PC-9 (cell line): ENCODE measurements around the gene FGB. TPM values are rescaled to one million over a fixed set of nuclear protein-coding genes. Genes with fewer than 3 reads are reported as not detected.

Source experiments
- BruUV-seq: library from RNA; stranded (reverse); fragments of 400-500 nt; replicated peaks from 2 replicates; lab custom pipeline; 2021; lab: Mats Ljungman, UMichigan
- CTCF ChIA-PET: fragments of 300-600 bp; sonication (Branson Sonifier 250); formaldehyde crosslinking; loops from one replicate; lab custom pipeline; 2022; ENCODE audit warnings: antibody characterized with exemption; lab: Charles Lee
- POLR2A ChIA-PET: fragments of 300-600 bp; sonication (Branson Sonifier 250); formaldehyde crosslinking; loops from one replicate; lab custom pipeline; 2022; ENCODE audit warnings: antibody characterized with exemption; ENCODE audit not compliant: unreplicated experiment; lab: Charles Lee
- DNase-seq, 2 experiments: peaks; one replicate each; pipeline versions ENCODE4 v3.0.0 to v3.0.0-alpha.2; 2015 to 2022; ENCODE audit warnings: mixed read lengths in 1 of 2
- H2AFZ ChIP-seq: fragments of 200-600 bp; sonication (generic); 2 replicates; pipeline ENCODE4 v1.8.1; 2017; ENCODE audit warnings: antibody characterized with exemption
- H3F3A ChIP-seq: fragments of 200-600 bp; sonication (generic); 2 replicates; pipeline ENCODE4 v1.8.1; 2017; ENCODE audit warnings: antibody characterized with exemption, mild to moderate bottlenecking, low read depth; ENCODE audit not compliant: insufficient read depth
- H3K27ac ChIP-seq: fragments of 200-600 bp; sonication (generic); 2 replicates; pipeline ENCODE4 v1.6.1; 2016; ENCODE audit warnings: mixed run types
- H3K27me3 ChIP-seq: fragments of 200-600 bp; sonication (generic); 2 replicates; pipeline ENCODE4 v1.6.1; 2016; ENCODE audit warnings: low read depth, mixed run types; ENCODE audit not compliant: insufficient read depth
- H3K36me3 ChIP-seq: fragments of 200-600 bp; sonication (generic); 2 replicates; pipeline ENCODE4 v1.6.1; 2016; ENCODE audit warnings: low read depth, mixed run types
- H3K4me1 ChIP-seq: fragments of 200-600 bp; sonication (generic); replicated peaks from 2 replicates; pipeline ENCODE4 v1.6.1; 2016; ENCODE audit warnings: mixed run types; ENCODE audit not compliant: insufficient read depth
- H3K4me2 ChIP-seq: fragments of 200-600 bp; sonication (generic); 2 replicates; pipeline ENCODE4 v1.6.1; 2017; ENCODE audit warnings: mixed run types
- H3K4me3 ChIP-seq: fragments of 200-600 bp; sonication (generic); 2 replicates; pipeline ENCODE4 v1.6.1; 2016; ENCODE audit warnings: mixed run types
- H3K79me2 ChIP-seq: fragments of 200-600 bp; sonication (generic); 2 replicates; pipeline ENCODE4 v1.6.1; 2017; ENCODE audit warnings: low read depth, mixed run types
- H3K9me2 ChIP-seq: fragments of 200-600 bp; sonication (generic); 2 replicates; pipeline ENCODE4 v1.8.1; 2017; ENCODE audit warnings: mild to moderate bottlenecking; ENCODE audit not compliant: insufficient read depth
- H3K9me3 ChIP-seq: fragments of 200-600 bp; sonication (generic); 2 replicates; pipeline ENCODE4 v1.8.1; 2016; ENCODE audit warnings: low read depth; ENCODE audit not compliant: insufficient read depth
- H4K20me1 ChIP-seq: fragments of 200-600 bp; sonication (generic); 2 replicates; pipeline ENCODE4 v1.8.1; 2017; ENCODE audit not compliant: insufficient read depth
- CTCF ChIP-seq: fragments of 200-600 bp; sonication (generic); conservative IDR thresholded peaks from 2 replicates; pipeline ENCODE4 v1.6.1; 2017; ENCODE audit warnings: mixed run types, antibody characterized with exemption, mild to moderate bottlenecking, moderate library complexity
- EZH2 ChIP-seq: fragments of 200-600 bp; sonication (generic); IDR thresholded peaks from 2 replicates; pipeline ENCODE4 v1.8.0; 2017; ENCODE audit warnings: antibody characterized with exemption, low read depth
- intact Hi-C: fragments of 100-400 bp; cut with micrococcal nuclease; formaldehyde crosslinking; loops from one replicate; pipeline ENCODE4 v1.10.0; 2022; ENCODE audit not compliant: unreplicated experiment
- total RNA-seq: library from RNA; stranded (reverse); gene quantifications from 2 replicates; pipeline ENCODE4 v1.2.3, GENCODE V29; 2021

The FGB gene
- total RNA-seq, 1 experiment from 2014 or later = not detected

GRCh38 chr4:154583677-154584076, 20.9 kb downstream of the FGB start:
- no peaks in the 10 kb centered on the region for H3K36me3 ChIP-seq
- H3F3A ChIP-seq = no peaks in the 10 kb centered on the region
- TF ChIP-seq CTCF (no peak), EZH2 (no peak)
- no peaks in the 10 kb centered on the region for H4K20me1 ChIP-seq
- H3K79me2 ChIP-seq = no peaks in the 10 kb centered on the region
- H3K4me1 ChIP-seq = no peaks in the 10 kb centered on the region
- no peak for DNase-seq
- no peaks in the 10 kb centered on the region for H3K9me3 ChIP-seq
- H3K4me3 ChIP-seq = no peak overlapping the region
- BruUV-seq = no TSS peak
- H3K9me2 ChIP-seq = no peaks in the 10 kb centered on the region
- no peaks in the 10 kb centered on the region for H3K27me3 ChIP-seq
- H3K27ac ChIP-seq = no peak overlapping the region
- no peak overlapping the region for H3K4me2 ChIP-seq
- POLR2A ChIA-PET = no interaction called here
- H2AFZ ChIP-seq = no peak overlapping the region
- CTCF ChIA-PET = no interaction called here
- intact Hi-C loops = no loop called here

- H3K27me3 ChIP-seq = no peaks in the 10 kb centered on the region
- H3K79me2 ChIP-seq = no peaks in the 10 kb centered on the region
- ChIA-PET CTCF (no interaction called here), POLR2A (no interaction called here)
- H4K20me1 ChIP-seq = no peaks in the 10 kb centered on the region
- H3K36me3 ChIP-seq = no peaks in the 10 kb centered on the region
- no peak for DNase-seq
- H3K4me1 ChIP-seq = no peaks in the 10 kb centered on the region
- intact Hi-C loops = no loop called here
- TF ChIP-seq CTCF (no peak), EZH2 (no peak)
- H3K27ac ChIP-seq = no peak overlapping the region
- no peak overlapping the region for H3K4me2 ChIP-seq
- BruUV-seq = no TSS peak
- H3K9me3 ChIP-seq = no peaks in the 10 kb centered on the region
- no peak overlapping the region for H2AFZ ChIP-seq
- no peak overlapping the region for H3K4me3 ChIP-seq
- H3F3A ChIP-seq = no peaks in the 10 kb centered on the region
- no peaks in the 10 kb centered on the region for H3K9me2 ChIP-seq
Observed at GRCh38 chr4:154584259-154584658, 21.4 kb downstream of the FGB start.

GRCh38 chr4:154585369-154586018, 22.7 kb downstream of the FGB start:
- CTCF ChIA-PET = no interaction called here
- no peak for DNase-seq
- H3K79me2 ChIP-seq = no peaks in the 10 kb centered on the region
- H3K27me3 ChIP-seq = no peaks in the 10 kb centered on the region
- H3K9me3 ChIP-seq = no peaks in the 10 kb centered on the region
- intact Hi-C loops = no loop called here
- H3K4me2 ChIP-seq = no peak overlapping the region
- H3F3A ChIP-seq = no peaks in the 10 kb centered on the region
- no peaks in the 10 kb centered on the region for H3K9me2 ChIP-seq
- H3K27ac ChIP-seq = no peak overlapping the region
- no peak for TF ChIP-seq EZH2
- no peak overlapping the region for H2AFZ ChIP-seq
- no peak overlapping the region for H3K4me3 ChIP-seq
- POLR2A ChIA-PET = no interaction called here
- BruUV-seq = no TSS peak
- H3K4me1 ChIP-seq = no peaks in the 10 kb centered on the region
- H3K36me3 ChIP-seq = no peaks in the 10 kb centered on the region
- H4K20me1 ChIP-seq = no peaks in the 10 kb centered on the region
